K562 (cell line): ENCODE measurements around the gene OBP2A. TPM values are rescaled to one million over a fixed set of nuclear protein-coding genes. Genes with fewer than 3 reads are reported as not detected.

Experiments
- ARID4B ChIP-seq: sonication (generic); formaldehyde crosslinking; IDR thresholded peaks from 2 replicates; pipeline ENCODE4 v1.8.0; 2022; ENCODE audit warnings: mild to moderate bottlenecking, missing genetic modification reagents
- CGGBP1 ChIP-seq: fragments of 250-450 bp; sonication (Bioruptor Pico); IDR thresholded peaks from 2 replicates; pipeline ENCODE4 v1.9.0; 2021; ENCODE audit warnings: mild to moderate bottlenecking
- CHCHD3 ChIP-seq: fragments of 250-450 bp; sonication (Bioruptor Pico); IDR thresholded peaks from 2 replicates; pipeline ENCODE4 v2.1.2; 2022; ENCODE audit warnings: mild to moderate bottlenecking
- CHD2 ChIP-seq: IDR thresholded peaks from 2 replicates; pipeline ENCODE4 v1.6.1; 2011; ENCODE audit warnings: low read depth, low read length
- CREB1 ChIP-seq, 2 experiments: sonication (generic) in 1 of 2; formaldehyde crosslinking in 1 of 2; IDR thresholded peaks; 2 replicates each; pipeline versions ENCODE4 v1.6.1 to v1.8.0; 2012 to 2022; ENCODE audit warnings: inconsistent platforms in 1 of 2, mild to moderate bottlenecking in 1 of 2, missing genetic modification reagents in 1 of 2, moderate library complexity in 1 of 2
- CREB3 ChIP-seq: fragments of 450-650 bp; conservative IDR thresholded peaks from 2 replicates; pipeline ENCODE4 v1.6.1; 2016; ENCODE audit warnings: missing genetic modification characterization, low read depth, mild to moderate bottlenecking, missing compliant biosample characterization, moderate library complexity
- FOSL1 ChIP-seq: fragments of 200-800 bp; sonication (Bioruptor generic); conservative IDR thresholded peaks from 2 replicates; pipeline ENCODE4 v1.6.1; 2016; ENCODE audit warnings: missing genetic modification characterization, missing compliant biosample characterization
- FOXP1 ChIP-seq: sonication (generic); formaldehyde crosslinking; IDR thresholded peaks from 2 replicates; pipeline ENCODE4 v1.8.0; 2022; ENCODE audit warnings: mild to moderate bottlenecking, missing genetic modification reagents
- GTF2A2 ChIP-seq: IDR thresholded peaks from 2 replicates; pipeline ENCODE4 v1.6.1; 2016; ENCODE audit warnings: mild to moderate bottlenecking, missing genetic modification characterization, missing compliant biosample characterization
- HNRNPL ChIP-seq: fragments of 200-400 bp; formaldehyde crosslinking; IDR thresholded peaks from 2 replicates; pipeline ENCODE4 v1.6.1; 2017; ENCODE audit warnings: low read depth, mild to moderate bottlenecking, low read length
- KAT8 ChIP-seq: fragments of 450-650 bp; IDR thresholded peaks from 2 replicates; pipeline ENCODE4 v1.6.1; 2016; ENCODE audit warnings: low read depth, mild to moderate bottlenecking
- MAZ ChIP-seq, 2 experiments: fragments of 450-650 bp in 1 of 2; sonication (generic) in 1 of 2; formaldehyde crosslinking; IDR thresholded peaks in 1 of 2; conservative IDR thresholded peaks in 1 of 2; 2 replicates each; pipeline versions ENCODE4 v1.4.0 to v1.5.0; 2020; ENCODE audit warnings: mild to moderate bottlenecking in 1 of 2, missing genetic modification reagents in 1 of 2
- NONO ChIP-seq, 2 experiments: fragments of 200-400 bp in 1 of 2; fragments of 450-650 bp in 1 of 2; formaldehyde crosslinking in 1 of 2; IDR thresholded peaks; 2 replicates each; pipeline ENCODE4 v1.6.1; 2017; ENCODE audit warnings: low read depth in 2 of 2, mild to moderate bottlenecking in 2 of 2, moderate library complexity in 2 of 2, low read length in 1 of 2
- POU5F1 ChIP-seq: fragments of 150-350 bp; IDR thresholded peaks from 2 replicates; pipeline ENCODE4 v1.6.1; 2014; ENCODE audit warnings: borderline replicate concordance, low read length, low read depth, mild to moderate bottlenecking; ENCODE audit not compliant: partially characterized antibody
- RCOR1 ChIP-seq, 2 experiments: IDR thresholded peaks; 2 replicates each; pipeline ENCODE4 v1.6.1; 2012; ENCODE audit warnings: low read depth in 2 of 2, low read length in 2 of 2, borderline replicate concordance in 1 of 2, improper control_type of control experiment in 1 of 2
- SIN3B ChIP-seq: fragments of 450-650 bp; IDR thresholded peaks from 2 replicates; pipeline ENCODE4 v1.6.1; 2017; ENCODE audit warnings: low read depth, mild to moderate bottlenecking, moderate library complexity
- SP1 ChIP-seq: sonication (generic); formaldehyde crosslinking; IDR thresholded peaks from 2 replicates; pipeline ENCODE4 v1.8.1; 2022; ENCODE audit warnings: mild to moderate bottlenecking, missing genetic modification reagents
- TAL1 ChIP-seq: fragments of 450-650 bp; IDR thresholded peaks from 2 replicates; pipeline ENCODE4 v1.6.1; 2016; ENCODE audit warnings: mild to moderate bottlenecking
- ZNF184 ChIP-seq: sonication (generic); formaldehyde crosslinking; IDR thresholded peaks from 2 replicates; pipeline ENCODE4 v1.5.0; 2020; ENCODE audit warnings: missing genetic modification reagents
- ZNF655 ChIP-seq: fragments of 250-450 bp; sonication (Bioruptor Pico); IDR thresholded peaks from 2 replicates; pipeline ENCODE4 v1.5.0; 2021
- ZNF778 ChIP-seq: fragments of 450-650 bp; formaldehyde crosslinking; IDR thresholded peaks from 2 replicates; pipeline ENCODE4 v1.4.0; 2020; ENCODE audit warnings: mild to moderate bottlenecking, moderate library complexity
- ZNF780A ChIP-seq: fragments of 250-450 bp; sonication (Bioruptor Pico); IDR thresholded peaks from 2 replicates; pipeline ENCODE4 v1.5.0; 2021; ENCODE audit warnings: mild to moderate bottlenecking
- polyA plus RNA-seq, 8 experiments: library from polyadenylated mRNA; depleted of rRNA in 4 of 8; stranded (reverse) in 5 of 8; unstranded in 3 of 8; fragments of >200 nt; fragmentation: Nextera tagmentation in 2 of 8; fragmentation: Illumina TruSeq in 1 of 8; extraction: Ambion mirVana in 2 of 8; extraction: Trizol in 1 of 8; gene quantifications; 2 replicates each; pipeline versions ENCODE4 v1.2.1 to v1.2.3, GENCODE V29; 2011 to 2014; ENCODE audit warnings: inconsistent platforms in 1 of 8, missing spikeins in 1 of 8
- total RNA-seq, 7 experiments: library from RNA; depleted of rRNA in 6 of 7; stranded (reverse); fragments of >200 nt in 6 of 7; fragmentation: Illumina TruSeq in 2 of 7; extraction: Trizol in 2 of 7; gene quantifications; 2 replicates each; pipeline versions ENCODE4 v1.2.1 to v1.2.3, GENCODE V29; 2011 to 2021; ENCODE audit warnings: low replicate concordance in 1 of 7

Gene OBP2A
- total and polyA plus RNA-seq, 9 of the 15 experiments (the other 6 are each of a cell fraction or from before 2014, with no cell fraction given) = not detected

- TF ChIP-seq FOXP1 (CRISPR knock-in tag) (no peak), ZNF184 (CRISPR knock-in tag) (no peak), TAL1 (no peak), CHD2 (peak; percentile 48; the same call in 1 of the 2 replicates), SP1 (peak; percentile 69), CGGBP1 (no peak), KAT8 (no peak), FOSL1 (no peak), MAZ (CRISPR knock-in tag; conservative IDR thresholded peaks at IDR 0.05 in 1 of 2, IDR thresholded peaks at IDR 0.05 in 1 of 2) (peak; percentile 48 to 87; a peak in 2 of 4 replicates), CREB1 (IDR thresholded peaks at IDR 0.05) (no peak), CREB1 (CRISPR knock-in tag; IDR thresholded peaks at IDR 0.05) (no peak), ZNF778 (CRISPR knock-in tag) (no peak), ZNF655 (CRISPR knock-in tag) (no peak), CREB3 (tag) (no peak), ZNF780A (CRISPR knock-in tag) (no peak), ARID4B (CRISPR knock-in tag) (no peak), POU5F1 (no peak), NONO (IDR thresholded peaks at IDR 0.05; ENCODE audit: low read depth in 2 of 2, low read length in 1 of 2) (no peak), GTF2A2 (tag) (no peak), HNRNPL (no peak), RCOR1 (IDR thresholded peaks at IDR 0.05; ENCODE audit: borderline replicate concordance in 1 of 2, low read depth in 2 of 2, low read length in 2 of 2) (peak in 1 of 2 experiments; percentile 79; a peak in 2 of 4 replicates), SIN3B (no peak), CHCHD3 (no peak)
Observed at GRCh38 chr9:135506327-135507103, 39.4 kb upstream of the OBP2A start (continued).
